ENCODE data around the gene MAML2.

The MAML2 gene

GRCh38 chr11:96211436-96211835 is 131.6 kb downstream of the MAML2 start:
- DNase-seq (ENCODE audit: low read depth in 2 of 2) = no peak

GRCh38 chr11:96207459-96208449 is 135.2 kb downstream of the MAML2 start:
- DNase-seq (ENCODE audit: low read depth in 2 of 2) = no peak

- DNase-seq (ENCODE audit: low read depth in 2 of 2) = no peak
These were observed 136.0 kb downstream of the MAML2 start for GRCh38 chr11:96206955-96207354.

- no peak for DNase-seq (ENCODE audit: low read depth in 2 of 2)
These were observed 137.6 kb downstream of the MAML2 start for GRCh38 chr11:96205460-96205809.

GRCh38 chr11:96204721-96205459 is 138.1 kb downstream of the MAML2 start:
- DNase-seq (ENCODE audit: low read depth in 2 of 2) = no peak

GRCh38 chr11:96204366-96204659 is 138.7 kb downstream of the MAML2 start:
- DNase-seq (ENCODE audit: low read depth in 2 of 2) = no peak

GRCh38 chr11:96203567-96204365 is 139.2 kb downstream of the MAML2 start:
- DNase-seq (ENCODE audit: low read depth in 2 of 2) = no peak

- no peak for DNase-seq (ENCODE audit: low read depth in 2 of 2)
These were observed 142.8 kb downstream of the MAML2 start for GRCh38 chr11:96200243-96200642.

DNA sequence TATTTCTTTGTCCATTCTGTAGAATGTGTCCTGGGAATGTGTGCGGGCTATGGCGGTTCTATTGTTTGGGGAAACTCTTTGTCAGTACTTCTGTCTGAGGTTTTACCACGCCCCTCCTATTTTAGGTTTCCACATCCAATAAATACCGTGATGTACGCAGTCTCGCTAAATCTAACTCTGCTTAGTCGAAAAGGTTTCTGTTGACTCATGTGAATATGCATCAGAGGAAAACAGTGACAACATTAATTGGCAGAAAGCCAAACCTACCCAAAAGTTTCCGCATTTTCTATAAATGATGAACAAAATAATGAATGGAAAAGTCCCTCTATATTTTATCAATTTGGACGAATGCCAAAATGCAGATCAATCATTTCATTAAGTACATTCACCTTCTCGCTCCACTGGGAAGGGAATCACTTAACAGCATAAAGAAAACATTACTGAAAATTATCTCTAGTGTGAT is 143.4 kb downstream of the MAML2 start:
- DNase-seq (ENCODE audit: low read depth in 2 of 2) = no peak

DNA sequence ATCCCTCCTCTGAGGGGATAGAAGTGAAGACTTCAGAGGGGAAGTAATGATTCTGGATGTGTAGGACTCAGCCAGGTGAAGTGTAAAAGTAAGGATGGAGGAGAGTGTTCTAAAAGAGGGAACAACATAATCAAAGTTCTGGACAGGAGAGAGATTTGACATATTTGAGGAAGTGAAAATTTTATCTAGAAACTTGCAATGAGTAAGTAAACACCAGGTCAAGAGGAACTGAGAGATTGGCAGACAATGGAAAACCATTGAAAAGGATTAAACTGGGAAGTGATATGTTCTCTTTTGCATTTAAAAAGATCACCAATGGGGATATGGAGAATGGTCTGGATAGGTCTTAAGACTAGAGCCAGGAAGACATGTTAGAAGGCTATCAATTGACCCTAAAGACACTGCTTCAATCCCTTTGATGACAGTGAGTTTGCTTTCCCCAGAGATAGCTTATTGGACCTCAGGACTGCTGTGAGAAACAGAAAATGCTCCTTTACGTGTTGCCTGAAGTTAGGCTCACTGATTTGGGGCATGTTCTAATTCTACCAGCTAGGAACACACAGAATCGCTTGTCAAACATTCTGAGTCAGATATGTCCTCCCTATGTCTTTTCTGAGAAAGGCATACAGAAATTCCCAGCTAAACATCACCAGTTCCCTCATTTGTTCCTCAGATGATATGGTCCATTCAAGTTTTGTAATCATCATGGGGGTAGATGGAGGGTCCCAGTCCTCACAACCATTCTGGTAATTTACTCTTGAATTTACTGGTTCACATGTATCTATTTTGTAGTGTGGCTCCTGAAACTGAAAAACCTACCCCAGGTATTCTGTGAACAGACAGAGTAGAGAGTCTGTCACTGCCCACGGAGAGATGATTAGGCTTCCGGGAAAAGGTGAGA is 144.9 kb downstream of the MAML2 start:
- DNase-seq (ENCODE audit: low read depth in 2 of 2) = no peak

GRCh38 chr11:96197103-96197502 is 145.9 kb downstream of the MAML2 start:
- no peak for DNase-seq (ENCODE audit: low read depth in 2 of 2)

DNA sequence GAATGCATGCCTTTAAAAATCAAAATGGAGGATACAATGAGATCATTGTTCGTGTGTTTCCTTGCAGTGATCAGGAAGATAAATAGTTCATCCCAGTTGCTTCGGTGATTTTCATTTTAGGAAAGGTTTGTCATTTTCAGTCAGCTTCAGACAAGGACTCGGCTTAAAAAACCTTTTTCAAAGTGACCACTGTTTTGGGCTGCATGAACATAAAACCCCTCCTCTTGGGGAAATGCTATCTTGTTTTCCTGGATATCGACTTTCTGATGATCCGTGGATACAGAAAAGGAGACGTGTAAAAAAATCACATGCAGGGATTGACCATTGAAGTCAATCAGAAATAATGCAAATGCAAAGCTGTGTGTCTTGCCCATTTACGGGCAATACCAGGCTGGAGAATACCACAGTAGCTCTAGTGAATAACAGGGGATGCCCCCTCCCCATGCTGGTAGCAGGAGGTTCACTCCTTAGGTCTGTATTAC is 146.8 kb downstream of the MAML2 start:
- DNase-seq (ENCODE audit: low read depth in 2 of 2) = no peak

GRCh38 chr11:96195671-96196070 is 147.3 kb downstream of the MAML2 start:
- no peak for DNase-seq (ENCODE audit: low read depth in 2 of 2)

- no peak for DNase-seq (ENCODE audit: low read depth in 2 of 2)
These were observed 148.2 kb downstream of the MAML2 start for GRCh38 chr11:96194581-96195374.

DNA sequence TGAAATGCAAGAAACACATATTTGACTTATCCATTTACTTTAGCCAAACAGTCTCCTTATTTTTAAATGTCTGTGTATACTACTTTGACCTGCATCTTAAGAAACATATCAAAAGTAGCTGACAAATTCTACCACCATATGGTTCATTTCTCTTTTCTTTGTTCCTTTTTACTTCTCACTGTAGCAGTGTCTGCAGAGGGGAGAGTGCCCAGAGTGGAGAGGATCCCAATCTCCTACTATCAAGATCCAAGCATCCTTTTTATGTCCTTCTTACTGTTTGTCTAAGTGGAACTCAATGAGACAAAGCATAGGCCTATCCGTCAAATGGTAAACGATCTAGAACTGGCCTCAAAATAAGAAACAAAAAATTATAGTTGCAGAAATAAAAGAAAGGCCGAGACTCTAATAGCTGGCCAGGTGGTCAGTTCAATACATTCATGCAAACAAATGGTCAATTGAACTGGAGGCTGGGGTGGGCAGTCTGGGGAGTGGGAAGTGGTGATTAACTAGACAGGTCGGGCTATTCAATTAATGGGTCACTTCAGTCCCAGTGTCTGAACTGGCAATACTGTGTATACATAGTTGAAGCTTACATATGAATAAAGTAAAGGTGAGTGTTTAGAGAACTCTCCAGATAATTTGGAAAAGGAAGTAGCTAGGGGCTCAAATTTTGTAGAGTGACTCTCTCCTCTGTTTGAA is 149.1 kb downstream of the MAML2 start:
- DNase-seq (ENCODE audit: low read depth in 2 of 2) = no peak

DNA sequence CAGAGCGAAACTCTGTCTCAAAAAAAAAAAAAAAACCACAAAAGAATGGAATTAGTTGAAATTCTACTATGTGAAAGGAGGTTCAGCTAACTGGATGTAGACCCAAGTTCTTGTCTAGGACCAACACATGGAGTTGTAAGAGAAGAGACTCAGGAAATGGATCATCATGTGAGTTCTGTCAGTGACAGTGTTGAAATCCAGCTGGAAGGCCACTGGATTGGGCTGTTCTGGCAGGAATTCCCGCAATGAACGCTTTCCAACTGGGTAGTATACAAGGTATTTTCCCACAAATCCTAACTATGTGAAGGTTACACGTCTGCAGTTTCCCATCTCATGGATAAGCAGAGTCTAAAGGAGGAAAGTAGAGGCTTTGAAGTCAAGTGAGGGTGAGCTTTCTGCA is 151.2 kb downstream of the MAML2 start:
- no peak for DNase-seq (ENCODE audit: low read depth in 2 of 2)

- no peak for DNase-seq (ENCODE audit: low read depth in 2 of 2)
These were observed 153.6 kb downstream of the MAML2 start for GRCh38 chr11:96189351-96189750.

DNA sequence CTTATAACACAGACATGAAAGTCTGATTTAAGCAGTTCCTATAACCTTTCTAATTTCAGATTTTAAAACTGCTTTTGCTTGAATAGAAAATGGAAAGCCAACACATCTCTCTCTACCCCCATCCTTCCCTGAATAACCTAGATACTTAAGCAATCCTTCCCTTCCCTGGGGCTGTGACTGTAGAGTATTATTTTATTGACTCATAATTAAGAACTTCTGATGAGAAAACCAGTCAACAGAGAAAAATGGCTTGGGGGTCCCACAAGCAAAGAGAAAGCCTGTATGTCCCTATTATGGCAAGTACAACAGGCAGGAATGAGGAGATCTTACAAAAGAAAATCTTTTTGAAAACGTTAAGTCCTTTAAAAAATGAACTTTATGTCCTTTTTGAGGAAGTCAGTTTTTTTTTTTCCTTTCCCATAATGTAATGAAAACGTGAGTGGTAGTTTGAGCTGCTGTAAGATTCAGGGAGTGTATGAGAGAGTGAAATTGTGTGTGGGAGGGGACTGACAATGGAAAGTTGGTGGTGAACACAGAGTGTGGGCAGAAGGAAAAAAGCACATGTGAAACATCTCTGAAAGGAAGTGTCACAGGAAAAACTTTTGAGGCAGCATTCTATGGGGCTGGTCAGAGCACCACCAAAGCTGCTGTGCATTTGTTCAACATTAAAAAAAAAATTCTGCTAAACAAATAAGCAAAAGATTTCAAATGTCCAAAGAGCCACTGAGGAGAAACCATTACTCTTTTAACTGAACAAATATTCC is 154.6 kb downstream of the MAML2 start:
- no peak for DNase-seq (ENCODE audit: low read depth in 2 of 2)

GRCh38 chr11:96187822-96188221 is 155.2 kb downstream of the MAML2 start:
- DNase-seq (ENCODE audit: low read depth in 2 of 2) = peak in 1 of 2 donors; percentile 36
